ENCODE data around the gene PRKG1.

DNA sequence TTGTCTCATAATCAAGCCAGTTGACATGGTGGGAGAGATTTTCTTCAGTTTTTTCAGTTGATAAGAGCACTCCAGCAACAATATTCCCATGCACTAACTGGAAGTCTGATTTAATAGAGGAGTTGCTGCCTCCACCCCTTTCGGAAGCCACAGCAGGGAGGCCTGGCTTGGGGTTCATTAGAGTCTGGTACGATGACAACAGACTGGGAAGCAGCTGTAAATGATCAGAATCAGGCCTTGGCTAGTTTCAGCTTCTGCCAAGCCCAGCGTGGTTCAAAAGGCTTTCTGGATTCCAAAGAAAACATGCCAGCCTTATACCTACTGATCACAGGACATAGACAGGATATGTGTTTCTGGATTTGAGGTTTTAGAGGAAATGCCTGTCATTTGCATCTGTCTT is 351.1 kb downstream of the PRKG1 start:
- TF ChIP-seq, protein P1, sequence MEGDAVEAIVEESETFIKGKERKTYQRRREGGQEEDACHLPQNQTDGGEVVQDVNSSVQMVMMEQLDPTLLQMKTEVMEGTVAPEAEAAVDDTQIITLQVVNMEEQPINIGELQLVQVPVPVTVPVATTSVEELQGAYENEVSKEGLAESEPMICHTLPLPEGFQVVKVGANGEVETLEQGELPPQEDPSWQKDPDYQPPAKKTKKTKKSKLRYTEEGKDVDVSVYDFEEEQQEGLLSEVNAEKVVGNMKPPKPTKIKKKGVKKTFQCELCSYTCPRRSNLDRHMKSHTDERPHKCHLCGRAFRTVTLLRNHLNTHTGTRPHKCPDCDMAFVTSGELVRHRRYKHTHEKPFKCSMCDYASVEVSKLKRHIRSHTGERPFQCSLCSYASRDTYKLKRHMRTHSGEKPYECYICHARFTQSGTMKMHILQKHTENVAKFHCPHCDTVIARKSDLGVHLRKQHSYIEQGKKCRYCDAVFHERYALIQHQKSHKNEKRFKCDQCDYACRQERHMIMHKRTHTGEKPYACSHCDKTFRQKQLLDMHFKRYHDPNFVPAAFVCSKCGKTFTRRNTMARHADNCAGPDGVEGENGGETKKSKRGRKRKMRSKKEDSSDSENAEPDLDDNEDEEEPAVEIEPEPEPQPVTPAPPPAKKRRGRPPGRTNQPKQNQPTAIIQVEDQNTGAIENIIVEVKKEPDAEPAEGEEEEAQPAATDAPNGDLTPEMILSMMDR (conservative IDR thresholded peaks at IDR 0.05 in 1 of 2, IDR thresholded peaks at IDR 0.05 in 1 of 2; ENCODE audit: extremely low read depth in 1 of 2, insufficient read depth in 1 of 2, low read depth in 1 of 2, low read length in 2 of 2), result no peak
- no peak for TF ChIP-seq EZH2 (IDR thresholded peaks at IDR 0.05; ENCODE audit: borderline replicate concordance, low read length)
